Loucy (cell line): ENCODE results near the gene KRTAP2-3.

Experiments
- H2AFZ ChIP-seq: fragments of 200-600 bp; sonication (generic); 2 replicates; pipeline ENCODE4 v1.6.0; 2016; ENCODE audit warnings: antibody characterized with exemption, mild to moderate bottlenecking, low read length, moderate library complexity
- H3F3A ChIP-seq: fragments of 200-600 bp; 2 replicates; pipeline ENCODE4 v1.6.0; 2016; ENCODE audit warnings: antibody characterized with exemption, low read depth, mild to moderate bottlenecking
- H3K27me3 ChIP-seq: fragments of 200-600 bp; sonication (generic); 2 replicates; pipeline ENCODE4 v1.6.1; 2014; ENCODE audit warnings: low read length, mild to moderate bottlenecking; ENCODE audit not compliant: insufficient read depth, poor library complexity, severe bottlenecking
- H3K36me3 ChIP-seq: fragments of 200-600 bp; sonication (generic); 2 replicates; pipeline ENCODE4 v1.6.1; 2016; ENCODE audit warnings: low read length; ENCODE audit not compliant: insufficient read depth
- H3K4me1 ChIP-seq: fragments of 200-600 bp; sonication (generic); 2 replicates; pipeline ENCODE4 v1.5.1; 2014; ENCODE audit warnings: low read length, mild to moderate bottlenecking; ENCODE audit not compliant: insufficient read depth, poor library complexity, severe bottlenecking
- H3K4me2 ChIP-seq: fragments of 200-600 bp; sonication (generic); 2 replicates; pipeline ENCODE4 v1.6.0; 2014; ENCODE audit warnings: antibody characterized with exemption, low read length, low read depth, mild to moderate bottlenecking; ENCODE audit not compliant: poor library complexity, severe bottlenecking
- H3K4me3 ChIP-seq: fragments of 200-600 bp; sonication (generic); 2 replicates; pipeline ENCODE4 v1.5.1; 2014; ENCODE audit warnings: low read length, mild to moderate bottlenecking, mixed read lengths; ENCODE audit not compliant: poor library complexity, severe bottlenecking
- H3K79me2 ChIP-seq: fragments of 200-600 bp; sonication (generic); 2 replicates; pipeline ENCODE4 v1.6.1; 2014; ENCODE audit warnings: low read length; ENCODE audit not compliant: insufficient read depth
- H3K9ac ChIP-seq: fragments of 200-600 bp; sonication (generic); 2 replicates; pipeline ENCODE4 v1.6.0; 2014; ENCODE audit warnings: mild to moderate bottlenecking, low read depth, low read length, moderate library complexity; ENCODE audit not compliant: poor library complexity, severe bottlenecking
- H3K9me2 ChIP-seq: fragments of 200-600 bp; sonication (generic); replicated peaks from 2 replicates; pipeline ENCODE4 v1.6.1; 2016; ENCODE audit warnings: low read depth, low read length, mixed read lengths
- H3K9me3 ChIP-seq: fragments of 200-600 bp; sonication (generic); 2 replicates; pipeline ENCODE4 v1.6.1; 2014; ENCODE audit warnings: mild to moderate bottlenecking, antibody characterized with exemption, low read length, low read depth; ENCODE audit not compliant: insufficient read depth
- H4K20me1 ChIP-seq: fragments of 200-600 bp; sonication (generic); 2 replicates; pipeline ENCODE4 v1.6.0; 2014; ENCODE audit warnings: antibody characterized with exemption, low read length, mild to moderate bottlenecking; ENCODE audit not compliant: insufficient read depth, poor library complexity, severe bottlenecking
- CTCF ChIP-seq: fragments of 200-600 bp; sonication (generic); conservative IDR thresholded peaks from 2 replicates; pipeline ENCODE4 v1.5.1; 2014; ENCODE audit warnings: mild to moderate bottlenecking, antibody characterized with exemption, low read length
- EZH2phosphoT487 ChIP-seq: fragments of 200-600 bp; IDR thresholded peaks from 2 replicates; pipeline ENCODE4 v1.6.1; 2018; ENCODE audit warnings: antibody characterized with exemption, mild to moderate bottlenecking, moderate library complexity, borderline replicate concordance

Gene KRTAP2-3

GRCh38 chr17:41016578-41017215 is 43.2 kb downstream of the KRTAP2-3 start:
- Histone ChIP-seq H3K9ac (no peak overlapping the region), H3K4me1 (no peaks in the 10 kb centered on the region), H3K4me2 (no peak overlapping the region), H3F3A (no peaks in the 10 kb centered on the region), H3K4me3 (no peak overlapping the region), H3K36me3 (no peaks in the 10 kb centered on the region), H3K9me2 (no peaks in the 10 kb centered on the region), H3K27me3 (no peaks in the 10 kb centered on the region), H2AFZ (no peak overlapping the region), H4K20me1 (no peaks in the 10 kb centered on the region), H3K9me3 (no peaks in the 10 kb centered on the region), H3K79me2 (no peaks in the 10 kb centered on the region)
- TF ChIP-seq EZH2phosphoT487 (no peak), CTCF (no peak)

- Histone ChIP-seq H3K9me2 (no peaks in the 10 kb centered on the region), H4K20me1 (no peaks in the 10 kb centered on the region), H3K79me2 (no peaks in the 10 kb centered on the region), H3K4me2 (no peak overlapping the region), H3K4me3 (no peak overlapping the region), H2AFZ (no peak overlapping the region), H3K9me3 (no peaks in the 10 kb centered on the region), H3K36me3 (no peaks in the 10 kb centered on the region), H3F3A (no peaks in the 10 kb centered on the region), H3K4me1 (no peaks in the 10 kb centered on the region), H3K27me3 (no peaks in the 10 kb centered on the region), H3K9ac (no peak overlapping the region)
- no peak for TF ChIP-seq EZH2phosphoT487
- no peak for TF ChIP-seq CTCF
Measured at GRCh38 chr17:41015454-41015853, 44.5 kb downstream of the KRTAP2-3 start.

- Histone ChIP-seq H3K36me3 (no peaks in the 10 kb centered on the region), H3K79me2 (no peaks in the 10 kb centered on the region), H3K9me3 (no peaks in the 10 kb centered on the region), H3K27me3 (no peaks in the 10 kb centered on the region), H3F3A (no peaks in the 10 kb centered on the region), H3K9ac (no peak overlapping the region), H2AFZ (no peak overlapping the region), H3K4me2 (no peak overlapping the region), H3K9me2 (no peaks in the 10 kb centered on the region), H3K4me1 (no peaks in the 10 kb centered on the region), H3K4me3 (no peak overlapping the region), H4K20me1 (no peaks in the 10 kb centered on the region)
- TF ChIP-seq CTCF (no peak), EZH2phosphoT487 (no peak)
Measured at GRCh38 chr17:41013606-41014005, 46.3 kb downstream of the KRTAP2-3 start.
